Activated CD4-positive, alpha-beta memory T cell treated with anti-CD3 and anti-CD28 coated beads, Interleukin-2, amount 10 ng/mL, durations not matched to agents 7 days and 5 days (primary cell): Measurements from ENCODE around the gene RPS6KA2. TPM values are rescaled to one million over a fixed set of nuclear protein-coding genes. Genes with fewer than 3 reads are reported as not detected.
"Not testable (repeated sequence)": the region's sequence is repeated elsewhere in the genome, so short reads cannot be mapped to it uniquely, and the experiment has no call there.

ENCODE experiments used
- CTCF ChIA-PET: fragments of 350-600 bp; sonication (Branson Sonifier 250); formaldehyde crosslinking; loops from one replicate; lab custom pipeline; 2021; ENCODE audit warnings: antibody characterized with exemption, inconsistent platforms; lab: Charles Lee
- POLR2A ChIA-PET: fragments of 350-600 bp; sonication (Branson Sonifier 250); formaldehyde crosslinking; loops from one replicate; lab custom pipeline; 2021; ENCODE audit warnings: antibody characterized with exemption; lab: Charles Lee
- DNase-seq: peaks from one replicate; pipeline ENCODE4 v3.0.0-alpha.2; 2020
- H3K27ac Mint-ChIP-seq: one replicate; pipeline ENCODE4 v1.8.0; 2021; ENCODE audit warnings: mild to moderate bottlenecking, mixed read lengths
- H3K27me3 Mint-ChIP-seq: one replicate; pipeline ENCODE4 v1.8.0; 2021; ENCODE audit warnings: mixed read lengths
- H3K36me3 Mint-ChIP-seq: one replicate; pipeline ENCODE4 v1.8.0; 2021; ENCODE audit warnings: low read depth, mixed read lengths
- H3K4me1 Mint-ChIP-seq: one replicate; pipeline ENCODE4 v1.8.0; 2021; ENCODE audit warnings: mixed read lengths
- H3K4me3 Mint-ChIP-seq: one replicate; pipeline ENCODE4 v1.8.0; 2021; ENCODE audit warnings: mild to moderate bottlenecking, mixed read lengths
- H3K9me3 Mint-ChIP-seq: one replicate; pipeline ENCODE4 v1.8.0; 2021; ENCODE audit warnings: mixed read lengths
- total RNA-seq, 2 experiments: library from RNA; stranded (reverse); gene quantifications; one replicate each; pipeline ENCODE4 v1.2.3, GENCODE V29; 2021

The RPS6KA2 gene
- total RNA-seq, 2 experiments from 2014 or later = 6.3 to 6.5 TPM

DNA sequence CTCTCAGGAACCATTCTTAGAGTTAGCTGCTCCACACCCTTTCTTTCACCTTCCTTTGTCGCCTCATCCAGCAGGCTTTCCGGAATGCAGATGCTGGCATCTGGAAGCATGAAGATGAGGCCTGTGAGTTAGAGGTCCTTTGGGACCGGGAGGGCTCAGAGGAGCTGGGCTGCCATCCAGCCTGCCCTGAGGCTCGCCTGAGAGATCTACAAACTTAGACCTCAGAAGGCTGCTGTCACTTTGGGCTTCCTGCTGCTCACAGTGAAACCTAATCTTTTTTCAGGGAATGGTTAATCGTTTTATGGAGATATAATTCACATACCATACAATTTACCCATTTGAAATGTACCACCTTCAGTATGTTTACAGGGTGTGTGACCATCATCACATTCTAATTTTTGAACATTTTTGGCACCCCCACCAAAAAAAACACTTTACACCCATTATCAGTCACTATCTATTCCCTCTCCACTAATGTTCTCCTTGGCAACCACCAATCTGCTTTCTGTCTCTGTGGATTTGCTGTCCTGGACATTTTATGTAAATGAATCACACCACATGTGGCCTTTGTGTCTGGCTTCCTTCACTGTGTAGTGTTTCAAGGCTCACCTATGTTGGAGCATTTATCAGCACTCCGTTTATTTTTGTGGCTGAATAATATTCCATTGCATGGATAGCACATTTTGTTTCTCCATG is 224.3 kb downstream of the RPS6KA2 start:
- H3K4me3 Mint-ChIP-seq = no peak overlapping the region
- H3K27me3 Mint-ChIP-seq = peaks cover 5% of the 10 kb centered on the region
- H3K9me3 Mint-ChIP-seq = no peaks in the 10 kb centered on the region
- no peak overlapping the region for H3K27ac Mint-ChIP-seq
- peak; percentile 7 for DNase-seq
- no peaks in the 10 kb centered on the region for H3K36me3 Mint-ChIP-seq
- H3K4me1 Mint-ChIP-seq = peaks cover 2% of the 10 kb centered on the region
- CTCF ChIA-PET = interaction anchor here (4.1 kb wide), 1 partner anchor 126 kb away, joined by 33 read pairs; no protein-coding TSS in a partner anchor
- POLR2A ChIA-PET = no interaction called here

DNA sequence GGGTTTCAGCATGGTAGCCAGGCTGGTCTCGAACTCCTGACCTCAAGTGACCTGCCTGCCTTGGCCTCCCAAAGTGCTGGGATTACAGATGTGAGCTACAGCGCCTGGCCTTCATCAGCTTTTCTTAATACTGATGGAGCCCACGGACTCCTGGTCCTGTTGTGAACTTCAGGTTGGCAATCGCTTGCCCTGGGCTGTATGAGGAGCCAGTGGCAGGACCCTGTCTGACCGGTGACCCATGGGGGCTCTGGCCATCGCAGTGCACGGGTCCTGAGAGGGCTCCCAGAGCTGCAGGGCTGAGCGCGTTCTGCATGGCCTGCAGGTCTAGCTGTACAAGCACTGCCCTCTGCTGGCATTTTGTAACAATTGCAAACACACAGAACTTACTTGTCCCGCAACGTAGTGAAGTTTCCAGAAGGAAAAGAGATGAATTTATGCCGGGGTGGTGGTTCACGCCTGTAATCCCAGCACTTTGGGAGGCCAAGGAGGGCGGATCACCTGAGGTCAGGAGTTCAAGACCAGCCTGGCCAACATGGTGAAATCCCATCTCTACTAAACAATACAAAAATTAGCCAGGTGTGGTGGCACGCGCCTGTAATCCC is 226.3 kb downstream of the RPS6KA2 start:
- H3K9me3 Mint-ChIP-seq, H3K4me3 Mint-ChIP-seq, H3K27ac Mint-ChIP-seq, H3K4me1 Mint-ChIP-seq, H3K27me3 Mint-ChIP-seq, H3K36me3 Mint-ChIP-seq: not testable (repeated sequence)
- ChIA-PET CTCF (interaction anchor here (0.6 to 5.0 kb wide), 34 partner anchors 8 to 303 kb away, joined by 3 to 69 read pairs (median 5); partner anchors contain the start of genes PRR18 and RPS6KA2), POLR2A (interaction anchor here (0.6 to 1.2 kb wide), 4 partner anchors 17 to 125 kb away, joined by 3 read pairs; no protein-coding TSS in a partner anchor)
- peak; percentile 57 for DNase-seq

DNA sequence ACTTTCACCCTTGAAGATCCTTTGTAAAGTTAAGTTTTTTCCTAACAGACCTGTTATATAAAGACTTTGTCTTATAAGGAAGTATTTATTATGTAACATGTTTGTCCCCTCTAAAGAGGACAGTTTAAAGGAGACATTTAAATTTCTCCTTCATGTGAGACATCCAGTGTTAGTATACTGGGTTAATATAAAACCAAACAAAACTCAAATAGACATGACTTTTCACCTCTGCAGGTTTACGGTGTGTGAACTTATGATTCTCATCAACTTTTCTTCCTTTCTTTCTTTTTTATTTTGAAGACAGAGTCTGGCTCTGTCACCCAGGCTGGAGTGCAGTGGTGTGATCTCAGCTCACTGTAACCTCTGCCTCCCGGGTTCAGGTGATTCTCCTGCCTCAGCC is 226.9 kb downstream of the RPS6KA2 start:
- Mint-ChIP-seq H3K36me3 (no peaks in the 10 kb centered on the region), H3K27me3 (peaks cover 5% of the 10 kb centered on the region), H3K4me1 (peaks cover 2% of the 10 kb centered on the region), H3K4me3 (no peak overlapping the region), H3K27ac (no peak overlapping the region), H3K9me3 (no peaks in the 10 kb centered on the region)
- DNase-seq = no peak
- ChIA-PET CTCF (interaction anchor here (0.6 to 5.0 kb wide), 31 partner anchors 8 to 303 kb away, joined by 3 to 69 read pairs (median 6); partner anchors contain the start of genes PRR18 and RPS6KA2), POLR2A (interaction anchor here (0.6 to 1.2 kb wide), 4 partner anchors 17 to 124 kb away, joined by 3 read pairs; no protein-coding TSS in a partner anchor)

GRCh38 chr6:166398348-166398747 is 228.7 kb downstream of the RPS6KA2 start:
- Mint-ChIP-seq H3K27ac (no peak overlapping the region), H3K9me3 (no peaks in the 10 kb centered on the region), H3K4me3 (no peak overlapping the region), H3K27me3 (peaks cover 12% of the 10 kb centered on the region), H3K36me3 (no peaks in the 10 kb centered on the region), H3K4me1 (peaks cover 2% of the 10 kb centered on the region)
- CTCF ChIA-PET = interaction anchor here (0.8 to 5.0 kb wide), 7 partner anchors 11 to 139 kb away, joined by 3 to 69 read pairs (median 6); no protein-coding TSS in a partner anchor
- DNase-seq = no peak
- POLR2A ChIA-PET = no interaction called here

DNA sequence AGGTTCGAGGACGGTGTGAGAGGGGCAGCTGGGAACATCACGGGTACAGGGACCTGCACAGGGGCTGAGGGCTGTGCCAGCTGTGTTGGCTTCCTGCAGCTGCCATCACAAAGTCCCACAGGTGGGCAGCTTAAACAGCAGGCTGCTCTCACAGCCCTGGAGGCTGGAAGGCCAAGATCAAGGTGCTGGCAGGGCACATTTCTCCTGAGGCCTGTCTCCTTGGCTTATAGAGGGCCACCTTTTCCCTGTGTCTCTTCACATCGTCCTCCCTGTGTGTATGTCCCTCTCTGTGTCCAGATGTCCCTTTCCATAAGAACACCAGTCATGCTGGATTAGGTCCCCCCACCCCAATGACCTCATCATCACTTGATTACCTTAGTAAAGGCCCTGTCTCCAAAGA is 229.2 kb downstream of the RPS6KA2 start:
- Mint-ChIP-seq H3K36me3 (no peaks in the 10 kb centered on the region), H3K27me3 (peaks cover 12% of the 10 kb centered on the region), H3K4me1 (peaks cover 2% of the 10 kb centered on the region), H3K9me3 (no peaks in the 10 kb centered on the region), H3K4me3 (no peak overlapping the region), H3K27ac (no peak overlapping the region)
- DNase-seq = no peak
- ChIA-PET CTCF (interaction anchor here (1.2 to 5.0 kb wide), 4 partner anchors 10 to 129 kb away, joined by 3 to 69 read pairs (median 5); no protein-coding TSS in a partner anchor), POLR2A (no interaction called here)

DNA sequence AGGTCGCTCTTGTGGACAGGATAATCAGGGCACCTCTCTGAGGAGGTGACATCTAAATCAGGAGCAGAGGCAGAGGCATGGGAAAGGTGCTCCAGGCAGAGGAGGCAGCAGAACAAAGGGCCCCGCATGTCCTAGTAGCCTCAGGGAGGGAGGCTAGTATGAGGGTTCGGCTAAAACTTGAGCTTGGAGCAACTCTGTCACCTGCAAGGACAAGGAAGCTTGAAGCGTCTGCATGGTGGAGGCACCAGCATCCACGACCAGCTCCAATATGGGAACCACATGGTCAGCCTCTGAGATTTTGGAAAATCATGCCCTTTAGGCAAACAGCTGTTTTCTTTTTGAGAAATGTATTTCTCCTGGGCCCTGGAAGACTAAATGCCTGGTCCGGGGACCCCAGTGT is 231.3 kb downstream of the RPS6KA2 start:
- POLR2A ChIA-PET = no interaction called here
- H3K9me3 Mint-ChIP-seq = no peaks in the 10 kb centered on the region
- H3K36me3 Mint-ChIP-seq = no peaks in the 10 kb centered on the region
- CTCF ChIA-PET = interaction anchor here (1.4 to 2.1 kb wide), 3 partner anchors 15 to 120 kb away, joined by 3 to 8 read pairs (median 6); no protein-coding TSS in a partner anchor
- H3K27me3 Mint-ChIP-seq = peaks cover 18% of the 10 kb centered on the region
- no peak overlapping the region for H3K27ac Mint-ChIP-seq
- no peak for DNase-seq
- peaks cover 2% of the 10 kb centered on the region for H3K4me1 Mint-ChIP-seq
- H3K4me3 Mint-ChIP-seq = no peak overlapping the region

DNA sequence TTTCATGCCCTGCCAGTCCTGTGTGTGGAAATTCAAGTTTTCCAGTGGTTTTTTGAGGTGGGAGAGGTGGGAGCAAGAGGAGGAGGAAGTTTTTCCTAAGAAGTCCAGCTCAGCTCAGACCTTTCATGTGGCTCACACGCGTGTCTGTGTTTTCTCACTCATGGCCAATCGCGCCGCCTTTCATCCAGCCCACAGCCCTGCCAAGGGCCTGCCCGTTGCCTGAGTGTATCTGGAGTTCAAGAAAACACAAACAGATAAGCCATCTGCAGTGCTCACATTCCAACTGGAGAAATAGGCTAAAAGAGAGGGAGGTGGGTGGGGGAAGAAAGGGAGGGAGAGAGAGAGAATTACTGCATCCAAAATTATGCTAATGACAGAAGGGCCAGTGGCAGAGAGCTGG is 231.7 kb downstream of the RPS6KA2 start:
- no peak for DNase-seq
- ChIA-PET CTCF (interaction anchor here (1.8 to 2.1 kb wide), 2 partner anchors 14 to 82 kb away, joined by 6 to 8 read pairs; no protein-coding TSS in a partner anchor), POLR2A (interaction anchor here (1.6 kb wide), 1 partner anchor 20 kb away, joined by 4 read pairs; no protein-coding TSS in a partner anchor)
- no peak overlapping the region for H3K27ac Mint-ChIP-seq
- H3K27me3 Mint-ChIP-seq = peaks cover 20% of the 10 kb centered on the region
- no peaks in the 10 kb centered on the region for H3K9me3 Mint-ChIP-seq
- no peaks in the 10 kb centered on the region for H3K36me3 Mint-ChIP-seq
- H3K4me1 Mint-ChIP-seq = peaks cover 2% of the 10 kb centered on the region
- no peak overlapping the region for H3K4me3 Mint-ChIP-seq

DNA sequence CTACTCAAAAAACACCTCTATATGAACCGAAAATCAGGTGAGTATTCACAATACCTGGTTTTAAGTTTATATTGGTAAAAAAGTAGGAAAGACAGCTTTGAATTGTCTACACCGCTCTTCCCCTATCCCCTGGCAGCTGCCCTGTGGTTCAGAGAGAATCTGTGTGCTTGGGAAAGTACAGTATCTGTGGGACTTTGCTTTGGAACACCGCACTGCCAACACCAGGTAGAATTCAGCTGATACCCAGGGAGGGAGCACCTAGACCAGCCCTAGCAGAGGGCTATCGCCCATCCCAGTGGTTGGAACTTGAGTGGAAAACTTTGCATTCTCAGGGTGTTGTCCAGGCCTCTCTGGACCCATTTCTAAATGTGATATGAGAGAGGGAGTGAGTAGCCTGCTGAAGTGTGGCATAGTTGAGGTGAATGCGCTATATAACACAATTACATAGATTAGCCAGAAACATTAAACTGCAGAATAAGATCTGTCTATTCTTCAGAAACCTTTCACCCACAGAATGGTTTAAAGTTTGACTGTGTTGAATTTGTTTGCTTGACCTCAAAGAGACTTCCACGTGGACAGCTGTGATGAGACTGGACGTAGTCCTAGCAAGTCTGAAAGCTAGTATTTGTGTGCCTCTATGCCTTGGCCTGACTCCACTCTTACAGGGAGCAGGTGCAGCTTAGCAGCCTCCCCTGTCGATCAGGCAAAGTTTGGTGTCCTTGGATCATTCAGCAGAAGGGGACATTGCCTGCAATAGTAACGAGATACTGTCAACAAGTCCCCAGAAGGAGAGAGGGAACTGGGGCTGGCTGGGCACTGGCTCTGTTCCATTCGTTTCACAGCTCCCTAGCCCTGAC is 232.8 kb downstream of the RPS6KA2 start:
- H3K27ac Mint-ChIP-seq = no peak overlapping the region

DNA sequence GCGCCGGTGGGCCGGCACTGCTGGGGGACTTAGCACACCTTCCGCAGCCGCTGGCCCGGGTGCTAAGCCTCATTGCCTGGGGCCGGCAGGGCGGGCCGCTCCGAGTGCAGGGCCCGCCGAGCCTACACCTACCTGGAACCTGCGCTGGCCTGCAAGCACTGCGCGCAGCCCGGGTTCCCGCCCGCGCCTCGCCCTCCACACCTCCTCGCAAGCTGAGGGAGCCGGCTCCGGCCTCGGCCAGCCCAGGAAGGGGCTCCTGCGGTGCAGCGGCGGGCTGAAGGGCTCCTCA is 233.6 kb downstream of the RPS6KA2 start:
- DNase-seq = no peak

More for the DNA sequence above, 232.8 kb downstream of the RPS6KA2 start:
- Mint-ChIP-seq H3K27me3 (peaks cover 18% of the 10 kb centered on the region), H3K4me3 (no peak overlapping the region), H3K4me1 (peaks cover 2% of the 10 kb centered on the region), H3K36me3 (no peaks in the 10 kb centered on the region), H3K9me3 (no peaks in the 10 kb centered on the region)
- ChIA-PET CTCF (interaction anchor here (1.8 to 2.1 kb wide), 2 partner anchors 13 to 81 kb away, joined by 6 to 8 read pairs; no protein-coding TSS in a partner anchor), POLR2A (interaction anchor here (1.6 kb wide), 1 partner anchor 21 kb away, joined by 4 read pairs; no protein-coding TSS in a partner anchor)
- no peak for DNase-seq

GRCh38 chr6:166392755-166393534 is 234.1 kb downstream of the RPS6KA2 start:
- DNase-seq, H3K27ac Mint-ChIP-seq, H3K9me3 Mint-ChIP-seq, H3K4me3 Mint-ChIP-seq, H3K4me1 Mint-ChIP-seq, POLR2A ChIA-PET, H3K36me3 Mint-ChIP-seq: not testable (repeated sequence)
- CTCF ChIA-PET = interaction anchor here (1.5 to 1.8 kb wide), 3 partner anchors 8 to 79 kb away, joined by 6 to 7 read pairs (median 7); no protein-coding TSS in a partner anchor
- H3K27me3 Mint-ChIP-seq = peaks cover 15% of the 10 kb centered on the region

More for the DNA sequence above, 233.6 kb downstream of the RPS6KA2 start:
- ChIA-PET POLR2A (no interaction called here), CTCF (interaction anchor here (1.5 kb wide), 1 partner anchor 12 kb away, joined by 7 read pairs; no protein-coding TSS in a partner anchor)
- Mint-ChIP-seq H3K4me3 (no peak overlapping the region), H3K27ac (no peak overlapping the region), H3K36me3 (no peaks in the 10 kb centered on the region), H3K9me3 (no peaks in the 10 kb centered on the region), H3K27me3 (peaks cover 16% of the 10 kb centered on the region), H3K4me1 (peaks cover 2% of the 10 kb centered on the region)

DNA sequence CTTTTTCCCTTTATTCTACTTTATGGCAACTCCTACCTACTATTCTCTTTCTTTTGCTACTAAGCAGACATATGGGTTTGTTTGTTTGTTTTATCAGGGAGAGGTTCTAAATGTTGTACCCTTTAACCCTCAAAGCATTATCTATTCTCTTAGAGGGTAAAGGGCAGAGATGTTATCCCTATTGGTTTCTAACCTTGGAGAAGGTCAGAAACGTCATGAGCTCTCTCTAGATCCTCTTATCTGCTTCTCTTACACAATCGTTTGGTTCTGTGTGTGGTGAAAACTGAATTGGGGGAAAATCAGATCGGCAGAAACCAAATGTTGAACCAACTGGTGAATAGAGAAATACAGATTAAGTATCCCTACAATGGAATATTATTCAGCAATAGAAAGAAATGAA is 237.9 kb downstream of the RPS6KA2 start:
- Mint-ChIP-seq H3K9me3 (no peaks in the 10 kb centered on the region), H3K4me1 (peaks cover 5% of the 10 kb centered on the region), H3K36me3 (no peaks in the 10 kb centered on the region), H3K27ac (no peak overlapping the region), H3K4me3 (no peak overlapping the region), H3K27me3 (peaks cover 10% of the 10 kb centered on the region)
- ChIA-PET CTCF (interaction anchor here (1.9 kb wide), 1 partner anchor 12 kb away, joined by 9 read pairs; no protein-coding TSS in a partner anchor), POLR2A (no interaction called here)
- no peak for DNase-seq
